H1 (cell line): ENCODE data around the gene THAP4. TPM values are rescaled to one million over a fixed set of nuclear protein-coding genes. Genes with fewer than 3 reads are reported as not detected.

Experiments
- CTCF ChIA-PET: fragments of 300-600 bp; sonication (Branson Sonifier 250); formaldehyde crosslinking; loops from one replicate; lab custom pipeline; 2021; ENCODE audit not compliant: partially characterized antibody; lab: Charles Lee
- POLR2A ChIA-PET: fragments of 300-600 bp; sonication (Branson Sonifier 250); formaldehyde crosslinking; loops from one replicate; lab custom pipeline; 2021; ENCODE audit warnings: inconsistent platforms; ENCODE audit not compliant: partially characterized antibody; lab: Charles Lee
- DNase-seq, 2 experiments: peaks; one replicate each; pipeline versions ENCODE4 v3.0.0 to v3.0.0-alpha.2; 2010 to 2022; ENCODE audit warnings: low spot score in 2 of 2, low read depth in 1 of 2, mixed read lengths in 1 of 2
- FAIRE-seq: peaks from 2 replicates; lab custom pipeline; 2011; peaks lifted over from hg19 to GRCh38; lab: Jason Lieb, UNC
- H2AFZ ChIP-seq: 2 replicates; pipeline ENCODE4 v1.8.1; 2012; ENCODE audit warnings: low read length, inconsistent platforms
- H2AK5ac ChIP-seq: 2 replicates; pipeline ENCODE4 v1.6.1; 2013; ENCODE audit warnings: low read depth, low read length
- H2BK120ac ChIP-seq: replicated peaks from 2 replicates; pipeline ENCODE3; 2013; ENCODE audit warnings: low read depth, low read length, inconsistent platforms
- H2BK12ac ChIP-seq: 2 replicates; pipeline ENCODE4 v1.6.1; 2013; ENCODE audit warnings: low read depth, low read length
- H2BK15ac ChIP-seq: 2 replicates; pipeline ENCODE4 v1.6.1; 2013; ENCODE audit warnings: low read length
- H2BK20ac ChIP-seq: 2 replicates; pipeline ENCODE4 v1.6.1; 2013; ENCODE audit warnings: low read length
- H2BK5ac ChIP-seq: 2 replicates; pipeline ENCODE4 v1.6.1; 2013; ENCODE audit warnings: low read depth, low read length
- H3K14ac ChIP-seq: 2 replicates; pipeline ENCODE4 v1.6.1; 2013; ENCODE audit warnings: inconsistent platforms; ENCODE audit not compliant: insufficient read length
- H3K18ac ChIP-seq: 2 replicates; pipeline ENCODE4 v1.6.1; 2013; ENCODE audit warnings: low read length; ENCODE audit errors: extremely low read depth
- H3K23ac ChIP-seq: 2 replicates; pipeline ENCODE4 v1.6.1; 2013; ENCODE audit warnings: inconsistent platforms; ENCODE audit not compliant: insufficient read length
- H3K23me2 ChIP-seq: 2 replicates; pipeline ENCODE4 v1.6.1; 2013; ENCODE audit warnings: low read depth, low read length
- H3K27ac ChIP-seq: 2 replicates; pipeline ENCODE4 v1.6.1; 2011; ENCODE audit warnings: low read depth, low read length, inconsistent platforms
- H3K27me3 ChIP-seq, 4 experiments: replicated peaks in 1 of 4; 1 replicate in 1 of 4; 2 replicates in 3 of 4; pipeline versions ENCODE4 v1.6.1 to v1.8.1; 2011 to 2013; ENCODE audit warnings: low read length in 3 of 4, mild to moderate bottlenecking in 3 of 4, inconsistent platforms in 2 of 4, mixed read lengths in 2 of 4, moderate library complexity in 1 of 4; ENCODE audit not compliant: control insufficient read depth in 3 of 4, insufficient read depth in 3 of 4; ENCODE audit errors: extremely low read depth in 1 of 4
- H3K36me3 ChIP-seq, 4 experiments: 2 replicates each; pipeline versions ENCODE4 v1.6.1 to v1.8.1; 2011 to 2013; ENCODE audit warnings: mild to moderate bottlenecking in 4 of 4, low read length in 3 of 4, moderate library complexity in 2 of 4, control low read depth in 1 of 4, inconsistent platforms in 1 of 4; ENCODE audit not compliant: insufficient read depth in 4 of 4, control insufficient read depth in 2 of 4
- H3K4ac ChIP-seq: replicated peaks from 2 replicates; pipeline ENCODE3; 2013; ENCODE audit warnings: low read length, low read depth, mixed read lengths, inconsistent platforms; ENCODE audit not compliant: insufficient read length
- H3K4me1 ChIP-seq, 4 experiments: replicated peaks in 1 of 4; 1 replicate in 1 of 4; 2 replicates in 3 of 4; pipeline versions ENCODE4 v1.6.1 to v1.8.1; 2011 to 2013; ENCODE audit warnings: low read length in 3 of 4, inconsistent platforms in 2 of 4, mixed read lengths in 1 of 4; ENCODE audit not compliant: insufficient read depth in 4 of 4, control insufficient read depth in 3 of 4
- H3K4me2 ChIP-seq, 2 experiments: 2 replicates each; pipeline versions ENCODE4 v1.6.1 to v1.8.1; 2011 to 2013; ENCODE audit warnings: low read depth in 2 of 2, low read length in 2 of 2, control low read depth in 1 of 2, inconsistent platforms in 1 of 2, mild to moderate bottlenecking in 1 of 2; ENCODE audit not compliant: insufficient read depth in 1 of 2
- H3K4me3 ChIP-seq, 4 experiments: fragments of 200-600, 300-600 bp in 1 of 4; sonication (generic), shearing (Covaris generic), sonication (Bioruptor Twin) in 1 of 4; 2 replicates each; pipeline versions ENCODE4 v1.5.1 to v1.8.1; 2011 to 2016; ENCODE audit warnings: low read length in 4 of 4, low read depth in 3 of 4, control low read depth in 2 of 4, inconsistent platforms in 2 of 4, mild to moderate bottlenecking in 2 of 4, mixed read lengths in 1 of 4, moderate library complexity in 1 of 4; ENCODE audit not compliant: insufficient read depth in 2 of 4; ENCODE audit errors: extremely low read depth in 1 of 4
- H3K56ac ChIP-seq: replicated peaks from 2 replicates; pipeline ENCODE3; 2013; ENCODE audit warnings: low read depth, mild to moderate bottlenecking, mixed read lengths, low read length, inconsistent platforms; ENCODE audit not compliant: insufficient read length
- H3K79me1 ChIP-seq: 2 replicates; pipeline ENCODE4 v1.6.1; 2013; ENCODE audit warnings: low read depth, low read length, control low read depth
- H3K79me2 ChIP-seq, 2 experiments: 2 replicates each; pipeline versions ENCODE4 v1.6.1 to v1.8.1; 2012 to 2013; ENCODE audit warnings: low read length in 2 of 2, mild to moderate bottlenecking in 2 of 2, inconsistent platforms in 1 of 2; ENCODE audit not compliant: insufficient read depth in 2 of 2, control insufficient read depth in 1 of 2
- H3K9ac ChIP-seq, 4 experiments: replicated peaks in 1 of 4; 1 replicate in 1 of 4; 2 replicates in 3 of 4; pipeline versions ENCODE4 v1.6.1 to v1.8.1; 2011 to 2013; ENCODE audit warnings: low read depth in 3 of 4, low read length in 3 of 4, control low read depth in 2 of 4, mild to moderate bottlenecking in 2 of 4, moderate library complexity in 2 of 4, inconsistent platforms in 1 of 4; ENCODE audit errors: extremely low read depth in 1 of 4
- H3K9me3 ChIP-seq, 2 experiments: 2 replicates each; pipeline versions ENCODE4 v1.6.1 to v1.8.1; 2012 to 2013; ENCODE audit warnings: mild to moderate bottlenecking in 2 of 2, moderate library complexity in 2 of 2, control low read depth in 1 of 2, inconsistent platforms in 1 of 2, low read depth in 1 of 2, low read length in 1 of 2, mixed read lengths in 1 of 2; ENCODE audit not compliant: insufficient read depth in 2 of 2
- H4K20me1 ChIP-seq, 2 experiments: replicated peaks in 1 of 2; 2 replicates each; pipeline versions ENCODE3 to v1.8.1; 2011 to 2013; ENCODE audit warnings: inconsistent platforms in 2 of 2, low read length in 2 of 2, mild to moderate bottlenecking in 1 of 2; ENCODE audit not compliant: insufficient read depth in 2 of 2, control insufficient read depth in 1 of 2
- H4K5ac ChIP-seq: 2 replicates; pipeline ENCODE4 v1.6.1; 2013; ENCODE audit warnings: low read length, low read depth, mixed read lengths, inconsistent platforms; ENCODE audit not compliant: insufficient read length
- H4K8ac ChIP-seq: 2 replicates; pipeline ENCODE4 v1.8.0; 2013; ENCODE audit warnings: mild to moderate bottlenecking, moderate library complexity, low read length, inconsistent platforms; ENCODE audit not compliant: insufficient read depth; ENCODE audit errors: extremely low read depth
- H4K91ac ChIP-seq: replicated peaks from 2 replicates; pipeline ENCODE3; 2013; ENCODE audit warnings: low read length, mixed read lengths, inconsistent platforms; ENCODE audit not compliant: insufficient read length
- CHD2 ChIP-seq: IDR thresholded peaks from 2 replicates; pipeline ENCODE4 v1.6.1; 2012; ENCODE audit warnings: low read length, improper control_type of control experiment
- HDAC2 ChIP-seq, 2 experiments: fragments of 300-600 bp in 1 of 2; sonication (generic) in 1 of 2; IDR thresholded peaks; 2 replicates each; pipeline ENCODE4 v1.6.1; 2011 to 2012; ENCODE audit warnings: low read depth in 2 of 2, low read length in 2 of 2, mild to moderate bottlenecking in 2 of 2, moderate library complexity in 2 of 2, borderline replicate concordance in 1 of 2, inconsistent platforms in 1 of 2
- KDM1A ChIP-seq: fragments of 200-600, 300-600 bp; sonication (generic); IDR thresholded peaks from 2 replicates; pipeline ENCODE4 v1.7.1; 2016; ENCODE audit warnings: mild to moderate bottlenecking, low read length, borderline replicate concordance
- POLR2A ChIP-seq, 2 experiments: IDR thresholded peaks; 1 replicate in 1 of 2; 2 replicates in 1 of 2; pipeline ENCODE4 v1.6.1; 2011; ENCODE audit warnings: low read depth in 2 of 2, low read length in 2 of 2, mild to moderate bottlenecking in 2 of 2; ENCODE audit errors: control extremely low read depth in 1 of 2
- RFX5 ChIP-seq: IDR thresholded peaks from 2 replicates; pipeline ENCODE4 v1.6.1; 2011; ENCODE audit warnings: low read depth, low read length, improper control_type of control experiment, borderline replicate concordance
- WGBS, 2 experiments: shearing (Covaris generic) in 1 of 2; methylation state at CpG; one replicate each; pipeline versions ENCODE4 v1.1.6 to v1.1.7; 2013 to 2015; ENCODE audit warnings: low lambda C conversion rate in 2 of 2, mixed read lengths in 2 of 2, inconsistent platforms in 1 of 2, low coverage in 1 of 2, missing lambda C conversion rate in 1 of 2; ENCODE audit not compliant: insufficient replicate concordance in 2 of 2, insufficient coverage in 1 of 2, insufficient read length in 1 of 2; ENCODE audit errors: extremely low coverage in 1 of 2, missing lambda C conversion rate in 1 of 2; 5-methylcytosine and 5-hydroxymethylcytosine counted together
- polyA plus RNA-seq, 7 experiments: library from polyadenylated mRNA; depleted of rRNA in 3 of 7; stranded (reverse) in 5 of 7; unstranded in 2 of 7; fragments of >200 nt in 5 of 7; fragments of 200-250 nt in 2 of 7; gene quantifications; 1 replicate in 5 of 7; 2 replicates in 1 of 7; 4 replicates in 1 of 7; pipeline versions ENCODE4 v1.2.1 to v1.2.3, GENCODE V29; 2011 to 2013; ENCODE audit warnings: missing spikeins in 2 of 7, mixed read lengths in 2 of 7
- total RNA-seq: library from RNA; stranded (reverse); fragmentation: NEBNext Ultra II Directional; extraction: Animal tissue kit (Norgen Biotek cat#: 25700); gene quantifications from 2 replicates; pipeline ENCODE4 v1.2.1, GENCODE V29; 2021

Gene THAP4
- total and polyA plus RNA-seq, 2 of the 8 experiments (the other 6 are each of a cell fraction or from before 2014, with no cell fraction given): 78.9 to 83.6 TPM

DNA sequence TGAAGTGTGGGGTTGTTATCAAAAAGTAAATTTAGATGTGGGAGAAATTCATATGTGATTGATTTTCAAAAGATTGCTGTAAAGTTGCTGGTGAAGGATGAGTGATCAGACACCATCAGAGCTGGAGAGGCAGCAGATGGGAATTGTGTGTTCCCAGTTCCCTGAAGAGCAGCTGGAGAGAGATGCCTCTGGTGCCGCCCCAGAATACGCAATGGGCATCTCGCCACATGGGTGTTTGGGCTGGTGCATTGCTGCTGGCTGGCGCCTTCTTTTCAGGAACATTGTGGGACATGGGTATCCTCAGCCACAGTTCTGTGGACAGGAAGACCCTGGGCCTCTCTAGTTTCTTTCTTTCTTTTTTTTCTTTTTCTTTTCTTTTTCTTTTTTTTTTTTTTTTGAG, 12.4 kb upstream of the THAP4 start:
- no peak overlapping the region for H3K27ac ChIP-seq
- H3K23ac ChIP-seq: no peak overlapping the region
- H3K56ac ChIP-seq: no peak overlapping the region
- H2BK5ac ChIP-seq: no peak overlapping the region
- no peak overlapping the region for H2BK120ac ChIP-seq
- no peaks in the 10 kb centered on the region for H3K23me2 ChIP-seq
- H4K8ac ChIP-seq: no peak overlapping the region
- no peak overlapping the region for H3K9ac ChIP-seq
- no peak overlapping the region for H2BK15ac ChIP-seq
- DNase-seq (no peak), FAIRE-seq (no peak)
- peaks cover 31 to 32% of the 10 kb centered on the region in 2 experiments for H4K20me1 ChIP-seq
- no peak overlapping the region for H3K4me3 ChIP-seq
- no peak overlapping the region for H3K18ac ChIP-seq
- H3K79me1 ChIP-seq: peaks cover 17% of the 10 kb centered on the region
- 87% methylated on average over 3 of the region's 4 CpGs; no CpG with 5 or more reads in 1 of the 2 experiments for WGBS, 2 experiments
- no peak overlapping the region for H3K4ac ChIP-seq
- H3K9me3 ChIP-seq: no peaks in the 10 kb centered on the region
- peaks cover 17 to 68% of the 10 kb centered on the region in 2 experiments for H3K79me2 ChIP-seq
- no peak overlapping the region for H2AK5ac ChIP-seq
- H2BK20ac ChIP-seq: no peak overlapping the region
- H2AFZ ChIP-seq: no peak overlapping the region
- H3K36me3 ChIP-seq: peaks cover 2 to 23% (median 8%) of the 10 kb centered on the region in 4 experiments; a peak in 6 of 8 replicates
- H4K91ac ChIP-seq: no peak overlapping the region
- H3K14ac ChIP-seq: no peak overlapping the region
- ChIA-PET CTCF (interaction anchor here (1.4 to 3.2 kb wide), 2 partner anchors 10 to 30 kb away, joined by 3 to 29 read pairs; no protein-coding TSS in a partner anchor), POLR2A (interaction anchor here (1.2 to 2.2 kb wide), 3 partner anchors 11 to 54 kb away, joined by 3 to 6 read pairs (median 6); partner anchors contain the start of gene ATG4B)
- H3K4me1 ChIP-seq: peaks cover 2 to 11% (median 4%) of the 10 kb centered on the region in 4 experiments
- no peak overlapping the region for H4K5ac ChIP-seq
- no peaks in the 10 kb centered on the region for H3K27me3 ChIP-seq
- no peak overlapping the region for H3K4me2 ChIP-seq
- no peak overlapping the region for H2BK12ac ChIP-seq
- no peak for TF ChIP-seq KDM1A
- TF ChIP-seq CHD2: no peak
- TF ChIP-seq HDAC2 (IDR thresholded peaks at IDR 0.05; ENCODE audit: borderline replicate concordance in 1 of 2, low read depth in 2 of 2, low read length in 2 of 2): no peak
- no peak for TF ChIP-seq POLR2A (IDR thresholded peaks at IDR 0.05; ENCODE audit: control extremely low read depth in 1 of 2, low read depth in 2 of 2, low read length in 2 of 2)
- no peak for TF ChIP-seq RFX5
